ENCODE results near the gene SLC6A13.
"Not testable (repeated sequence)": the region's sequence is repeated elsewhere in the genome, so short reads cannot be mapped to it uniquely, and the experiment has no call there.

Gene SLC6A13

GRCh38 chr12:262817-263216 lies at the start of gene SLC6A13:
TSS of gene SLC6A13 (minus strand) at chr12:262836. CDS start at chr12:260052, 2,784 bp downstream.
- H3K27ac ChIP-seq: no peak within 1 kb of the TSS
- no peak for DNase-seq (ENCODE audit: low spot score)
- CTCF ChIA-PET: no interaction called here
- no peak for TF ChIP-seq CTCF (conservative IDR thresholded peaks at IDR 0.05; ENCODE audit: low read depth)
- POLR2A ChIA-PET (ENCODE audit: low non-redundant PET): no interaction called here

DNA sequence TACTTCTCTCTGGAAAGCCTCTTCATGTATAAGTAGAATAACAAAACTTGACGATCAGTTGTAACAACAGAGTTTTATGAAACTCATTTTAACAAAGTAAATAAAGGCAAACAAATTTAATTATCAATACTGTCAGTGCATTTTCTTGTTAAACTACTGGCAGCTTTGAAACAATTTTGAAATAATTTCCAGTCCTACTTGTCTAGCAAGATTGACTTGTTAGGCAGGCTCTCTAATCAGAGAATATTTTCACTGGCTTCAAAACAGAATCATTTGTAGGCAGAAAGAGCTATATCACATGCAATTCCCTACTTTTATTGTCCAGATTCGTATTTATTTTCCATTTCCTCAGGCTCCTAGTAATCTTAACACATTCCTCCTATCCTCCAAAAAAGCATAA lies 45.9 kb upstream of the SLC6A13 start:
- TF ChIP-seq CTCF (conservative IDR thresholded peaks at IDR 0.05; ENCODE audit: low read depth): no peak
- ChIA-PET POLR2A (ENCODE audit: low non-redundant PET) (no interaction called here), CTCF (no interaction called here)
- DNase-seq (ENCODE audit: low spot score): no peak
- no peak overlapping the region for H3K27ac ChIP-seq

GRCh38 chr12:307406-307805 lies 44.8 kb upstream of the SLC6A13 start:
- DNase-seq (ENCODE audit: low spot score): no peak
- no peak for TF ChIP-seq CTCF (conservative IDR thresholded peaks at IDR 0.05; ENCODE audit: low read depth)
- no peak overlapping the region for H3K27ac ChIP-seq
- CTCF ChIA-PET: no interaction called here
- POLR2A ChIA-PET (ENCODE audit: low non-redundant PET): no interaction called here

DNA sequence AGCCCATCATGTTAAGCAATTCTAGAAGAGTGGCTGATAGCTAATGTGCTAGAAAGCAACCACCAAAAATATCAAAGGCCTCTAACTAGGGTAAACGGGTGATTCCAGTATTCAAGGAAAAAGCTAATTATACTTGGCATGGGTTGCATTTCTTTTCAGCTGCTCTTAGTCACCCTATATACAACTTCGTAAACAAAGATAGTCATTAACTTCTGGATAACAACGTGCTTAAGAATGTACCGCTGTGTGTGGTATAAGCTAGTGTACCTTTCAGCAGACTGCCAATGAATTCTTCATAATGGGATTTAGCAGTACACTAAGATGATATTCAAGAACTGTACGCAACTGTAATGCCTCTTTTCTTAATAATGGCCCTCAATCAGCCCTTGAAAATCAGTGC lies 42.2 kb upstream of the SLC6A13 start:
- POLR2A ChIA-PET (ENCODE audit: low non-redundant PET): no interaction called here
- peak; percentile 4 for DNase-seq (ENCODE audit: low spot score)
- H3K27ac ChIP-seq: no peak overlapping the region
- CTCF ChIA-PET: no interaction called here
- TF ChIP-seq CTCF (conservative IDR thresholded peaks at IDR 0.05; ENCODE audit: low read depth): no peak

- POLR2A ChIA-PET (ENCODE audit: low non-redundant PET); DNase-seq (ENCODE audit: low spot score); CTCF ChIA-PET: not testable (repeated sequence)
Measured at GRCh38 chr12:302766-303165, 40.1 kb upstream of the SLC6A13 start.

DNA sequence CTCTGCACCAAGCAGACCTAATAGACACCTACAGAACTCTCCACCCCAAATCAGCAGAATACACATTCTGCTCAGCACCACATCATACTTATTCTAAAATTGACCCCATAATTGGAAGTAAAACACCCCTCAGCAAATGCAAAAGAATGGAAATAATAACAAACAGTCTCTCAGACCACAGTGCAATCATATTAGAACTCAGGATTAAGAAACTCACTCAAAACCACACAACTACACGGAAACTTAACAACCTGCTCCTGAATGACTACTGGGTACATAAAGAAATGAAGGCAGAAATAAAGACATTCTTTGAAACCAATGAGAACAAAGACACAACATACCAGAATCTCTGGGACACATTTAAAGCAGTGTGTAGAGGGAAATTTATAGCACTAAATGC lies 37.5 kb upstream of the SLC6A13 start:
- DNase-seq (ENCODE audit: low spot score); CTCF ChIA-PET; POLR2A ChIA-PET (ENCODE audit: low non-redundant PET); H3K27ac ChIP-seq: not testable (repeated sequence)

More at GRCh38 chr12:302766-303165, 40.1 kb upstream of the SLC6A13 start:
- H3K27ac ChIP-seq: not testable (repeated sequence)

DNA sequence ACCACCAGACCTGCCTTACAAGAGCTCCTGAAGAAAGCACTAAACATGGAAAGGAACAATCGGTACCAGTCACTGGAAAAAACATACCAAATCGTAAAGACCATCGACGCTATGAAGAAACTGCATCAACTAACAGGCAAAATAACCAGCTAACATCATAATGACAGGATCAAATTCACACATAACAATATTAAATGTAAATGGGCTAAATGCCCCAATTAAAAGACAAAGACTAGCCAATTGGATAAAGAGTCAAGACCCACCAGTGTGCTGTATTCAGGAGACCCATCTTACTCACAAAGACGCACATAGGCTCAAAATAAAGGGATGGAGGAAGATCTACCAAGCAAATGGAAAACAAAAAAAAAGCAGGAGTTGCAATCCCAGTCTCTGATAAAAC lies 36.9 kb upstream of the SLC6A13 start:
- DNase-seq (ENCODE audit: low spot score); POLR2A ChIA-PET (ENCODE audit: low non-redundant PET); CTCF ChIA-PET; H3K27ac ChIP-seq: not testable (repeated sequence)

- CTCF ChIA-PET; H3K27ac ChIP-seq; DNase-seq (ENCODE audit: low spot score); POLR2A ChIA-PET (ENCODE audit: low non-redundant PET): not testable (repeated sequence)
Measured at GRCh38 chr12:298059-298458, 35.4 kb upstream of the SLC6A13 start.

- no peak overlapping the region for H3K27ac ChIP-seq
- ChIA-PET POLR2A (ENCODE audit: low non-redundant PET) (no interaction called here), CTCF (no interaction called here)
- no peak for TF ChIP-seq CTCF (conservative IDR thresholded peaks at IDR 0.05; ENCODE audit: low read depth)
- DNase-seq (ENCODE audit: low spot score): no peak
Measured at GRCh38 chr12:295132-295531, 32.5 kb upstream of the SLC6A13 start.
